Suprapubic skin (tissue), 3 donors: ENCODE data around the gene FGF5.

Experiments used
- CTCF ChIP-seq, 2 donors: fragments of 200-600 bp in 1 of 2; fragments of 450-650 bp in 1 of 2; sonication (generic) in 1 of 2; IDR thresholded peaks; one replicate each; pipeline ENCODE4 v1.5.1; 2016 to 2019; ENCODE audit warnings: antibody characterized with exemption in 2 of 2, mild to moderate bottlenecking in 1 of 2, moderate library complexity in 1 of 2
- EP300 ChIP-seq: sonication (generic); formaldehyde crosslinking; IDR thresholded peaks from one replicate; pipeline ENCODE4 v1.6.1; 2017; ENCODE audit warnings: antibody characterized with exemption

GRCh38 chr4:80219301-80220025, 47.0 kb upstream of the FGF5 start:
- TF ChIP-seq CTCF (IDR thresholded peaks at IDR 0.05) (no peak), EP300 (no peak)
